Spinal cord (tissue), 10 donors: ENCODE data around the gene FCMR. TPM values are rescaled to one million over a fixed set of nuclear protein-coding genes. Genes with fewer than 3 reads are reported as not detected.

Source experiments
- DNase-seq, 6 donors: peaks; one replicate each; pipeline versions ENCODE4 v3.0.0 to v3.0.0-alpha.2; 2013 to 2015; ENCODE audit warnings: low spot score in 6 of 6, low read depth in 4 of 6
- H3K27ac ChIP-seq: one replicate; pipeline ENCODE4 v1.5.1; 2013; ENCODE audit warnings: low read depth, low read length, control low read depth
- H3K27me3 ChIP-seq: one replicate; pipeline ENCODE4 v1.6.1; 2013; ENCODE audit warnings: low read length; ENCODE audit not compliant: control insufficient read depth, insufficient read depth
- H3K36me3 ChIP-seq: one replicate; pipeline ENCODE4 v1.6.1; 2013; ENCODE audit warnings: low read length; ENCODE audit not compliant: control insufficient read depth, insufficient read depth
- H3K4me1 ChIP-seq: one replicate; pipeline ENCODE4 v1.6.1; 2013; ENCODE audit warnings: low read length; ENCODE audit not compliant: control insufficient read depth, insufficient read depth
- H3K4me3 ChIP-seq: one replicate; pipeline ENCODE4 v1.5.1; 2013; ENCODE audit warnings: low read depth, low read length, control low read depth
- H3K9me3 ChIP-seq: one replicate; pipeline ENCODE4 v1.6.1; 2013; ENCODE audit warnings: low read length; ENCODE audit not compliant: control insufficient read depth, insufficient read depth
- WGBS: methylation state at CpG from one replicate; pipeline ENCODE4 v1.1.5; 2013; ENCODE audit warnings: missing lambda C conversion rate; ENCODE audit not compliant: insufficient coverage; 5-methylcytosine and 5-hydroxymethylcytosine counted together
- polyA plus RNA-seq, 2 donors: library from polyadenylated mRNA; unstranded; fragments of 120-200 nt; gene quantifications; one replicate each; pipeline ENCODE4 v1.2.1, GENCODE V29; 2013; ENCODE audit not compliant: insufficient read length in 2 of 2
- total RNA-seq, 2 donors: library from RNA; depleted of rRNA in 1 of 2; stranded (reverse); fragments of 120-200 nt in 1 of 2; fragments of >200 nt in 1 of 2; gene quantifications; one replicate each; pipeline versions ENCODE4 v1.2.3 to v1.2.4, GENCODE V29; 2013 to 2014
- donor health status: healthy.

The FCMR gene
- total and polyA plus RNA-seq, 4 donors = 0.89 to 1.9 (median 1.6) TPM

DNA sequence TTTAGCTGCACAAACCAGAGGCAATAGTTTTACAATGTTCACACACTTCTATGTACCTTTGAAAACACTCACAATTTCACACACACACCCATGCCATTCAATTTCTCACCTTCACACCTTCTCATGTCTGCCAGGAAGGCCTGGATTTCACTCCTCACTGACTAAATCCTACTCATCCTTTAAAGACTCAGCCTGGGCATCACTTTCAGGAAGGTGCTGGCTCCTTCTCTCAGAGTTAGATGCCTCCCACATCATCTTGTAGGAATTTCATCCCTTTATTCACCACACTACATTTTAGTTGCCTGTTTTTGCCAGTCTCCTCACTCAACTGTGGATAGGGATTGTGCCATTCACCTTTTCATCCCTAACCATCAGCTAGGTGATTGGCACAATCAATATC lies 54.0 kb downstream of the FCMR start:
- H3K27me3 ChIP-seq = no peaks in the 10 kb centered on the region
- H3K9me3 ChIP-seq = no peaks in the 10 kb centered on the region
- no peak overlapping the region for H3K27ac ChIP-seq
- no peaks in the 10 kb centered on the region for H3K4me1 ChIP-seq
- DNase-seq = no peak
- H3K4me3 ChIP-seq = no peak overlapping the region
- H3K36me3 ChIP-seq = no peaks in the 10 kb centered on the region

- no peak for DNase-seq
- H3K9me3 ChIP-seq = no peaks in the 10 kb centered on the region
- no peaks in the 10 kb centered on the region for H3K36me3 ChIP-seq
- no peak overlapping the region for H3K27ac ChIP-seq
- no peak overlapping the region for H3K4me3 ChIP-seq
- no peaks in the 10 kb centered on the region for H3K4me1 ChIP-seq
- WGBS = 100% methylated on average over 1 of the region's 1 CpG
- H3K27me3 ChIP-seq = no peaks in the 10 kb centered on the region
Measured at GRCh38 chr1:206867239-206867638, 54.5 kb downstream of the FCMR start.

DNA sequence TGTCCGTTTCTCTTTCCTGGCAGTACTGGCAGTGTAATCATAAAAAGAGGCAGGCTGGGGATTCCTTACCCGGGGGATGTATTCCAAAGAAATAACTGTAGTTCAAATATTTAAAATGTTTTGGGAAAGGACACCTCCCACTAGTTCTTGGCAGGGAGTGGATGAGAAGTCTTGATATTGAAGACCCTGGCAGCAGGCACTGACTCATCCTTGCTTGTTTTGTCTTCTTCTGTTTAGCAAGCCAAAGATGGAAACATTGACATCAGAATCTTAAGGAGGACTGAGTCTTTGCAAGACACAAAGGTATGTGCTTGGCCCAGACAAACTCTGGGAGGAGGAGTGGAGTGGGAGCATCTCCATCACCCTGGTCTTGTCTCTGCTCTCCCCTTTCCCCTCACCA lies 55.7 kb downstream of the FCMR start:
- Histone ChIP-seq H3K4me3 (no peak overlapping the region), H3K9me3 (no peaks in the 10 kb centered on the region), H3K27ac (no peak overlapping the region), H3K4me1 (no peaks in the 10 kb centered on the region), H3K27me3 (no peaks in the 10 kb centered on the region), H3K36me3 (no peaks in the 10 kb centered on the region)
- no CpG with 5 or more reads among the region's 2 CpGs for WGBS
- DNase-seq = no peak

- Histone ChIP-seq H3K27ac (no peak within 1 kb of the TSS), H3K36me3 (no peaks in the 10 kb centered on the region), H3K9me3 (no peaks in the 10 kb centered on the region), H3K27me3 (no peaks in the 10 kb centered on the region), H3K4me3 (no peak within 1 kb of the TSS), H3K4me1 (no peaks in the 10 kb centered on the region)
- DNase-seq = peak in 2 of 6 donors; percentile 26 to 43
- 43% methylated on average over 15 of the region's 19 CpGs for WGBS
Measured at GRCh38 chr1:206864939-206865671, 56.6 kb downstream of the FCMR start, which contains the start of gene IL20. Gene IL20, plus strand, starts transcription at chr1:206865623. Its CDS starts 230 bp downstream, at chr1:206865853.

- no peak overlapping the region for H3K27ac ChIP-seq
- H3K36me3 ChIP-seq = no peaks in the 10 kb centered on the region
- H3K4me3 ChIP-seq = no peak overlapping the region
- 71% methylated on average over 1 of the region's 1 CpG for WGBS
- no peaks in the 10 kb centered on the region for H3K4me1 ChIP-seq
- no peaks in the 10 kb centered on the region for H3K27me3 ChIP-seq
- H3K9me3 ChIP-seq = no peaks in the 10 kb centered on the region
- no peak for DNase-seq
Measured at GRCh38 chr1:206863266-206863665, 58.5 kb downstream of the FCMR start.

DNA sequence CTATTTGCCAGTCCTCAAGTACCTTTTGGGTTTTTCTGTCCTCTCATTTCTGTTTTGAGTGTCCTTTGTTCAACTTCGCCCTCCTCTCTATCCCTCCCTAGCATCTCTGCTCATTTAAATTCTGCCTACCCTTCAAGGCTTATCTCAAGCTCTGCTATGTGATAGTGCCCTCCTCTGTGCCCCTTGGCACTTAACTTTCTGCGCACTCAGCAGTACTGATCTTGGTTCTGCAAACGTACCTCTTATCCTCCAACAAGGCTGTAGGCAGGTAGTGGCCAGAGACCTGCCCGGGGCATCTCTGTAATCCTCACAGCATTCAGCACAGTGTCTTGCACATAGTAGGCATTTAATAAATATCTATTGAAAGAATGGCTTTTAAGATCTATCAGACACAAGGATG lies 61.6 kb downstream of the FCMR start:
- Histone ChIP-seq H3K27ac (no peak overlapping the region), H3K27me3 (no peaks in the 10 kb centered on the region), H3K9me3 (no peaks in the 10 kb centered on the region), H3K4me1 (no peaks in the 10 kb centered on the region), H3K4me3 (no peak overlapping the region), H3K36me3 (no peaks in the 10 kb centered on the region)
- no peak for DNase-seq
- WGBS = 91% methylated on average over 2 of the region's 4 CpGs

GRCh38 chr1:206859082-206859521 lies 62.6 kb downstream of the FCMR start:
- DNase-seq = no peak
- Histone ChIP-seq H3K4me3 (no peak overlapping the region), H3K9me3 (no peaks in the 10 kb centered on the region), H3K36me3 (no peaks in the 10 kb centered on the region), H3K27ac (no peak overlapping the region), H3K4me1 (no peaks in the 10 kb centered on the region), H3K27me3 (no peaks in the 10 kb centered on the region)
- 81% methylated on average over 4 of the region's 5 CpGs for WGBS

- no peak overlapping the region for H3K4me3 ChIP-seq
- WGBS = 83% methylated on average over 1 of the region's 5 CpGs
Measured at GRCh38 chr1:206856674-206857464, 64.9 kb downstream of the FCMR start.

DNA sequence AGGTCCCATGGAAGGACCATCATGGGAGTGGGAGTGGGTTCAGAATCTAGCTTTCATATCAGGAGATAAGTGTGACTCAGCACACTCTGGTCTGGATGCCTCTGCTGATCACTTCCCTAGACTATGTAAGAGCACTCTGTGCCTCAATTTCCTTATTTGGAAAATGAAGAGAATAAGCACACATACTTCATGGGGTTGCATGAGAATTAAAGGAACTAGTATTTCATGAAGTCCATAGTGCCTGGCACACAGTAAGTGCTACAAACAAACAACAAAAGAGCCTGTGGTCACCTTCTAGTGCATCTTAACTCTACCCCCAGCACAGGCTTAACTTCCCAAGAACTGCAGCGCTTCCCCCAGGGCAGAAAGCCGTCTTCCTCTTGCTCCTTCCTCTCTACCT lies 65.9 kb downstream of the FCMR start:
- no peak overlapping the region for H3K4me3 ChIP-seq
- peaks cover 1% of the 10 kb centered on the region for H3K9me3 ChIP-seq
- DNase-seq = no peak
- no peaks in the 10 kb centered on the region for H3K27me3 ChIP-seq
- H3K36me3 ChIP-seq = no peaks in the 10 kb centered on the region
- WGBS = 91% methylated on average over 2 of the region's 2 CpGs
- H3K4me1 ChIP-seq = no peaks in the 10 kb centered on the region
- H3K27ac ChIP-seq = no peak overlapping the region

More at GRCh38 chr1:206856674-206857464, 64.9 kb downstream of the FCMR start:
- H3K27ac ChIP-seq = no peak overlapping the region
- H3K36me3 ChIP-seq = no peaks in the 10 kb centered on the region
- no peaks in the 10 kb centered on the region for H3K27me3 ChIP-seq
- no peaks in the 10 kb centered on the region for H3K4me1 ChIP-seq
- DNase-seq = no peak
- peaks cover 1% of the 10 kb centered on the region for H3K9me3 ChIP-seq
